Measurements from ENCODE around the gene CFAP299.

The CFAP299 gene

DNA sequence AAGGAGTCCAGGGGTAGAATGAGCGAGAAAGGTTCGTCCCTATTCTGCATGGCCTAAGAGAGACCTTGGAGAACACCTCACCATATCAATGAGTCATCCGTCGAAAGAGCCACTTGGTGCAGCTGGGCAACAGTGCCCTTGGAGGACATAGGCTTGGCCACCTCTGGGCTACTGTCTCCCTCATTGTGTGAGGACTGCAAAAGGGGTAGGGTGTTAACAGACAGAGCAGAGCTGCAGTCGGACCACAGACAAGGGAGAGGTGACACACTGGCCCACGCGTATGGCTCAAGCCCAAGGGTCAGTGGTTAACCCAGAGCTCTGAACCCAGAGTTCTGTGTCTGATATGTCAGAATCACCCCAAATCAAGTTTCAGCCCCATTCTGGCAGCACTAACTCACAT, 576.8 kb downstream of the CFAP299 start:
- H3K27me3 ChIP-seq (replicated peaks), result no peaks in the 10 kb centered on the region
- no peak overlapping the region for H3K4me3 ChIP-seq (ENCODE audit: low read depth, low read length)
- DNase-seq, result no peak
- H3K27ac ChIP-seq, result no peak overlapping the region
- no peaks in the 10 kb centered on the region for H3K36me3 ChIP-seq (replicated peaks)
- TF ChIP-seq, protein P1, sequence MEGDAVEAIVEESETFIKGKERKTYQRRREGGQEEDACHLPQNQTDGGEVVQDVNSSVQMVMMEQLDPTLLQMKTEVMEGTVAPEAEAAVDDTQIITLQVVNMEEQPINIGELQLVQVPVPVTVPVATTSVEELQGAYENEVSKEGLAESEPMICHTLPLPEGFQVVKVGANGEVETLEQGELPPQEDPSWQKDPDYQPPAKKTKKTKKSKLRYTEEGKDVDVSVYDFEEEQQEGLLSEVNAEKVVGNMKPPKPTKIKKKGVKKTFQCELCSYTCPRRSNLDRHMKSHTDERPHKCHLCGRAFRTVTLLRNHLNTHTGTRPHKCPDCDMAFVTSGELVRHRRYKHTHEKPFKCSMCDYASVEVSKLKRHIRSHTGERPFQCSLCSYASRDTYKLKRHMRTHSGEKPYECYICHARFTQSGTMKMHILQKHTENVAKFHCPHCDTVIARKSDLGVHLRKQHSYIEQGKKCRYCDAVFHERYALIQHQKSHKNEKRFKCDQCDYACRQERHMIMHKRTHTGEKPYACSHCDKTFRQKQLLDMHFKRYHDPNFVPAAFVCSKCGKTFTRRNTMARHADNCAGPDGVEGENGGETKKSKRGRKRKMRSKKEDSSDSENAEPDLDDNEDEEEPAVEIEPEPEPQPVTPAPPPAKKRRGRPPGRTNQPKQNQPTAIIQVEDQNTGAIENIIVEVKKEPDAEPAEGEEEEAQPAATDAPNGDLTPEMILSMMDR (IDR thresholded peaks at IDR 0.05; ENCODE audit: low read depth, low read length, missing control alignments), result no peak
- in situ Hi-C loops (cut with HindIII; ENCODE audit: low pct_ligation_motif_present, low sequenced_read_pairs), result no loop called here

DNA sequence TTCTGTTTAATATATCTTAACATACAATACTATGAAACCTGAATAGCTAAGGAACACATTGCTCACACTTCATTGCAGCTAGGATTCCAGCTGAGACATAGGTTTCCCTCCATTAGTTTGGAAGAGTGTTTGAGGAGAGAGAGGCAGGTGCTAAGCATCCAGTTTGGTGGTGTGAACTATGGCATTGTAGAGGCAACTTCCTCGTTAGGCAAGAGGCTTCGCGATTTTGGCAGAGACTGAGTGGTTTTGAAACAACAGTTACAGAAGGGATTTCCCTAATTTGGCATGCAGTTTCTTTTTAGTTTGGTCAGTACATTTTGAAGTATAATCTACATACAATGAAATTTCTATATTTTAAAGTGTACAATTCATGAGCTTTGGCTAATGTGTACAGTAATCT, 577.9 kb downstream of the CFAP299 start:
- in situ Hi-C loops (cut with HindIII; ENCODE audit: low pct_ligation_motif_present, low sequenced_read_pairs), result no loop called here
- TF ChIP-seq, protein P1 (IDR thresholded peaks at IDR 0.05; ENCODE audit: low read depth, low read length, missing control alignments), result no peak
- Histone ChIP-seq H3K27me3 (replicated peaks) (no peaks in the 10 kb centered on the region), H3K27ac (no peak overlapping the region), H3K4me3 (ENCODE audit: low read depth, low read length) (no peak overlapping the region), H3K36me3 (replicated peaks) (no peaks in the 10 kb centered on the region)
- DNase-seq, result no peak

DNA sequence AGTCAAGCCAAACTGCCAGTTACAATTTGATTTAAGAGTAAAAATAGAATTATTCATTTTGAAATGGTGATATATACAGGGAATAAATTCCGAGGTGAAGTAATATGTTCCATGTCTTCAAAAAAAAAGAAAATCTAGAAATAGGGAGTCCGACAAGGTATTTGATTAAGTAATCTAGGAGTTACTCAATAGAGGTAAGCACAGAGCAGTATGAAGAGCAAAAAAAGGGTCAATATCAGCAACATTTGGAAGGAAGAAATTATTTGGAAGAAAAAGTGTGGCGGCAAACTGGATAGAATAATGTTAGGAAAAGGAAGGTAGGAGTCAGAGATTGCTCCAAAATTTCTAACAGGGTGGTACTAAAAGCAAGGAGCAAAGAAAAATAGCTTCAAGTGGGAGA, 581.2 kb downstream of the CFAP299 start:
- TF ChIP-seq, protein P1 (IDR thresholded peaks at IDR 0.05; ENCODE audit: low read depth, low read length, missing control alignments), result no peak
- no peak overlapping the region for H3K4me3 ChIP-seq (ENCODE audit: low read depth, low read length)
- DNase-seq, result no peak
- no peaks in the 10 kb centered on the region for H3K36me3 ChIP-seq (replicated peaks)
- no peaks in the 10 kb centered on the region for H3K27me3 ChIP-seq (replicated peaks)
- H3K27ac ChIP-seq, result no peak overlapping the region
- in situ Hi-C loops (cut with HindIII; ENCODE audit: low pct_ligation_motif_present, low sequenced_read_pairs), result no loop called here

DNA sequence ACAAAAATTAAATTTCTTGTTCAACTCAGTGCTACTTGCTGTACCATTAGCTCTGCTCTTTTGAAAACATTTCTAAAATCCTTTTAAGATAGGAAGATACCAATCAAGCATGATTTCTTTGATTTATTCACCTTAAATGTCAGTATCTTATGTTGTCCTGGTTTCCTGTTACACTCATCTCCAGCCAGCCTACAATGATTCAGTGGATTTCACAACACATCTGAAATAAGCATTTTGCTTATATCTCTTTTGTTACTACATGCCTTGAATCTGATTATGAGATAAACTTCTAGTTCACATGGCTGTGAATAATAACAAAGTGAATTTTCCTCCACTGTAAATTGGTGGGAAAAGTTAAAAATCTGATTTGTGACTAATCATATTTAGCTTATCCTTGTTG, 582.5 kb downstream of the CFAP299 start:
- H3K4me3 ChIP-seq (ENCODE audit: low read depth, low read length), result no peak overlapping the region
- H3K27me3 ChIP-seq (replicated peaks), result no peaks in the 10 kb centered on the region
- TF ChIP-seq, protein P1 (IDR thresholded peaks at IDR 0.05; ENCODE audit: low read depth, low read length, missing control alignments), result no peak
- no peak overlapping the region for H3K27ac ChIP-seq
- in situ Hi-C loops (cut with HindIII; ENCODE audit: low pct_ligation_motif_present, low sequenced_read_pairs), result no loop called here
- no peak for DNase-seq
- no peaks in the 10 kb centered on the region for H3K36me3 ChIP-seq (replicated peaks)

DNA sequence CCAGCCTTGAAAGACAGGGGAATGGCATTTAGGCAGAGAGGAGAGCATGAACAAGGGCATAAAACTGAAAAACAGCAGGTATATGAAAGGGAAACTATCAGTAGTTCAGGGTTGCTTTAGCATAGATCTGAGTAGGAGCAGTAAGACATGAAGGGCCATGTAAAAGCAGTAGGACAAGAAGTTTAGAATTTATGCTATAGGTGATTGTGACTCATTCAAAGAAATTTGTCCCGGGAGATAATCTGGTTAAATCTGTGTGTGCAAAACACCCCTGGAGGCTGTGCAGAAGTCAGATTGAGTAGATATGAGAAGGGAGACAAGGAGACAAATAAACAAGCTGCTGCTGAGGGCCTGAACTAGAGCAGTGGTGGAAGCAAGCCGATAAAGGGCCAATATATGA, 585.9 kb downstream of the CFAP299 start:
- Histone ChIP-seq H3K4me3 (ENCODE audit: low read depth, low read length) (no peak overlapping the region), H3K27ac (no peak overlapping the region), H3K27me3 (replicated peaks) (no peaks in the 10 kb centered on the region), H3K36me3 (replicated peaks) (no peaks in the 10 kb centered on the region)
- in situ Hi-C loops (cut with HindIII; ENCODE audit: low pct_ligation_motif_present, low sequenced_read_pairs), result no loop called here
- no peak for DNase-seq
- TF ChIP-seq, protein P1 (IDR thresholded peaks at IDR 0.05; ENCODE audit: low read depth, low read length, missing control alignments), result no peak

DNA sequence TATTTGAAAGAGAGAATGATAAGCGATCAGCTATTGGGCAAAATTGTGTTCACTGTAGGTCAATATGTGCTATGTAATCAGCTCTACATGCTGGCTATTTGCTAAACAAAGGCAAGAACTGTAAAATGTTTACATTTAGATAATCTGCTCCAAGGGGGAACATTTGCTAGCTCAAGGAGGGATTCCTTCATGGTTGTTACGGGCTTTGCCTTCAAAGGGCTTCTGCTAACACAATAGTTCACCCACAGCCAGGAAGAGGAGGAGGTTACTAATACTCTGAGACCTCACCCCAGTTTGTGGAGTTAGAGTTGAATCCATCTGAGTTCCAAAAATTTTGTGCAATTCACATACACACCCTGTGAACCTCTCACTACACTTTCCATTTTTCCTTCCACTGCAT, 587.4 kb downstream of the CFAP299 start:
- H3K36me3 ChIP-seq (replicated peaks), result no peaks in the 10 kb centered on the region
- TF ChIP-seq, protein P1 (IDR thresholded peaks at IDR 0.05; ENCODE audit: low read depth, low read length, missing control alignments), result no peak
- H3K27ac ChIP-seq, result no peak overlapping the region
- in situ Hi-C loops (cut with HindIII; ENCODE audit: low pct_ligation_motif_present, low sequenced_read_pairs), result no loop called here
- H3K27me3 ChIP-seq (replicated peaks), result no peaks in the 10 kb centered on the region
- H3K4me3 ChIP-seq (ENCODE audit: low read depth, low read length), result no peak overlapping the region
- no peak for DNase-seq

Data from brain microvascular endothelial cell (primary cell).